Measurements from ENCODE around the gene CGRRF1. TPM values are rescaled to one million over a fixed set of nuclear protein-coding genes. Genes with fewer than 3 reads are reported as not detected.

The CGRRF1 gene
- polyA plus RNA-seq, 3 donors = 24.9 to 30.0 (median 29.5) TPM

DNA sequence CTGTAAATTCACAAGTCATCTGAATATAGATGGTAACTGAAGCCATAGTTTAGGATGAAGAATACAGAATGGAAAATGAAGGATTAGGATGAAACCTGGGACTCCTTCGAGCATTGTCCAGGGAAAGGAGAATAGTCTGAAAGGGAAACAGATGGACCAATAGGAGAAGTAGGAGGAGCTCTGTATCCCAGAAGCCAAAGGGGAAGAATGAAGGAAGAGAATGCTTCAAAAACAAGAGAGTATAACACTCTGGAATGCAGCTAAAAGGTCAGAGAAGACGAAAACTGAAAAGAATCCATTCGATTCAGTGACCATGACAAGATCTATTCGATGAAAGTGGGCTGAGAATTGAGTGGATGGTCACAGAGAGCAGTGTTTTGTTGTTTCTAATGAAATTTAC, 21.9 kb upstream of the CGRRF1 start:
- DNase-seq = no peak

DNA sequence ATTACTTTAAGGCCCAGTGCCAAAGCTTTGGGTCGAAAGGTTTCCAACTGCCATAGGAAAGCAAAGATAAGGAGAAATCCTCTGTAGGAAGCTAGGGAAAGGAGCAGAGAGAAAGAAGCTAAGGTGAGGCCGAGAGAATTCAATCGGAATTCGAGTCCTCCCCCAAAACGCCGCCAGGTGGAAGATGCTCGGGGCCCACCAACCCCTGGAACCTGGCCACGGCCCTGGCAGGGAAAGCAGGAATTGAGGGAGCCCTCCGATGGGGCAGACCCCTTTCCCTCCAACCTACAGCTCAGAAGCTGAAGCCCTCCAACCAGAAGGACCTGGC, 21.4 kb upstream of the CGRRF1 start:
- DNase-seq = no peak

DNA sequence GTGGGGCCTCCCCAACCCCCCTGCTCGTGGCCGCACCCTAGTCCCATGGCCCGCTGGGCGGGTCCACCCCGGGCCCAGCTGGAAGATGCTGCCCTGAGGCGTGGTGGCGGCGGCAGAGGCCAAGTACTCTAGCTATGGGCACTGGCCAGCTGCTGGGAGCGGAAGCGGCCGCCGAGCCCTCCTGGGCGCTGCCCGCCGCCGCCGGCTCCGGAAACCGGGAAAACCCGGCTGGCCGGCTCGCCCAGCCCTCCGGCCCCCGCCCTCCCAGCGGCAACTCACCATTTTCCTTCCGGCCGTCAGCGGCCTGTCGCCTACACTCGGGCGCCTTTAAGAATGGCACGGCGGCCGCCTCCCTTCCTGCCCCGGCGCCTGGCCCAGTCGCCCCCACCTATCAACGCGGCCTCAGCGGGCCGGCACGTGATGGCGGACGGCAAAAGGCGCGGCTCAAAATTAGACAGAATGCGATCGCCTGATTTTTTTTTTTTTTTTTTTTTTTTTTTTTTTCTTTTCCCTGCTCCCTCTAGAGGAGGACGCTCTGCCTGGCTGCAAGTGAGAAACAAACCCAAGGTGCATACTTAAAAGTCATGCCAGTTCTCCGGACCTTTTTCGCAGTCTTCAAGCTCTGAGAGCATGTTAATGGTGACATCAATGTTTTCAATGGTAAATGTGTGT, 20.9 kb upstream of the CGRRF1 start, which contains the start of gene GMFB:
GMFB (minus strand) TSS at position 335 of the 672 bp plus-strand sequence; CDS start at position 282, 53 bp downstream.
- DNase-seq = peak; percentile 91

DNA sequence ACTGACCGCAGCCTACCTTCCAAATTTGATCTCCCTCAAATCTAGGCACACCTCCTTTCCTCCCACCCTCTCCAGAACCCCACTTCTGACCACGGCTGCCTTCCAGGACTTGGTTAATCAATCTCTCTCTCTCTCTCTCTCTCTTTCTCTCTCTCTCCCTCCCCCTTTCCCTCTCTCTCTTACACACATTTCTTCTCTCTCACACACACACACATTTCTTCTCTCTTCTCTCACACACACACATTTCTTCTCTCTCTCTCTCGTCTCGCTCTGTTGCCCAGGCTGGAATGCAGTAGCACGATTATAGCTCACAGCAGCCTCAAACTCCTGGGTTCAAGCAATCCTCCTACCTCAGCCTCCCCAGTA, 20.4 kb upstream of the CGRRF1 start:
- no peak for DNase-seq

DNA sequence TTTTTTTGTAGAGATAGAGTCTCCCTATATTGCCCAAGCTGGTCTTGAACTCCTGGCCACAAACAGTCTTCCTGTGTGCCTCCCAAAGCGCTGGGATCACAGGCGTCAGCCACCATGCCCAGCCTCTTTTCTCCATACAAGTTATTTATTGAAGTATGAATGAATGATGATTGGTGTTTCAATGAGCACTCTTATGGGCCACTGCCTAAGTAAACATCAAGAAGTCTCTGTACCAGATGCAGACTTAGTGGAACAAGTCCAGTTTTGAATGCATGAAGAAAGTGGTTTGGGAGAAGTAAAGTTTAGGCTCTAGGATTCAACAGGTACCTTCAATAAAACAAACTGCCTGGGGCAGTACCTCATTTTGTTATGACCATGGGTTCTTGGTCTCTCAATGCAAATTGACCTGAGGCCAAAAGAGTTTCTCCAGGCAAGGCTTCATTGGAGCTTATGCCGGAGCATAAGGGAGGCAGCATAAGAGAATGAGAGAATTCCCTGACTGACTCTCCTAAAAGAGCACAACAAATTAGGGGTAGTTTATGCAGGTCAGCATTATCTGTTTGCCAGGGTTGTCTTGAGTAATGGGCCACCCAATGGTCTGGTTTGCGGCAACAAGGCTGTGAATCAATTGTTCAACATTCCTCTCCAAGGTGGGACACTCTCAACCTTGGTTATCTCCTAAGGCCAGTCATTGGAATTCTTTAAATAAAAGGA, 19.8 kb upstream of the CGRRF1 start:
- no peak for DNase-seq

DNA sequence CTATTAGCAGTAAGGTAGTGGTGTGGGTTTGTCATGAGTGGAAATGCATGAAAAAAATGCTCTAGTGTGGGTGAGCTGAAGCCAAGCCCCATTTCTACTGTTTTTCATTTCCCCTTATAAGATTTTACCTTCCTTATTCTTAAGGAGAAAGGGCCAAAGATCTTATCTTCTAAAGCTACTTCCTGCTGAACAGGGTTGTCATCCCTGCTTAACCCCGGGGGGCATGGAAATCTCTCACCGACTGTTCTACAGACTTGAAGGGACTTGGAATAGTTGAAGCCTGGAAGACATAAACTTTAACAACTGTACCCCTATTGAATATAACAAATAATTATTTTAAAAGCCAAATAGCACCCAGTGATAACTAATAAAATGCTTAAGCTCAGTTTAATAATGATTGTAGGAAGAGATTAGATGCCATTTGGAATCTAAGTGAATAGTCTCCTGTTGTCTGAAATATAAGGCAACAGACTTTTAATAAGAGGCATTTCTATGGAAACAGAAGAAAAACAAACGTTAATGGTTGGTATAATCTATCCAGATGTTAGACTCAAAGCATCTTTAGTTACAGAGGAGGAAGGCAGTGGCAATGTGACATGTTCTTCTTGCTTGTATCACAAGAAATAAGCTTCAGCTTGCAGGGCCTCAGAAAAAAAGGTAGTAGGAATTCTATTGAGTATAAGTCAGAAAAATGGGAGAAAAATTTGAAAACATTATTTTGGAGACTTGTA, 19.1 kb upstream of the CGRRF1 start:
- DNase-seq = no peak

DNA sequence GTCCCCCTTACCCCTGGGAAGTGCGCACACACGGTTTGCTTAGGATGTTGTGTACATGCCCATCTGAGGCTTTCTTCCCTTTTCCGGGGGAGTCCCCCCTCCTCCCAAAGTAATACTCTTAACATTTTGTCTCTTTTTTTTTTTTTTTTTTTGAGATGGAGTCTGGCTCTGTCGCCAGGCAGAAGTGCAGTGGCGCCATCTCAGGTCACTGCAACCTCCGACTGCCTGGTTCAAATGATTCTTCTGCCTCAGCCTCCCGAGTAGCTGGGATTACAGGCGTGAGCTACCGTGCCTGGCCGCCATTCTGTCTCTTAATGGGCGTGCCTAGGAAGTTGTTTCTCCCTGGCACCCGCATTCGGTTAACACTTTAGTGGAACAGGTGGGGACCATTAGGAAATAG, 16.4 kb upstream of the CGRRF1 start:
- no peak for DNase-seq

DNA sequence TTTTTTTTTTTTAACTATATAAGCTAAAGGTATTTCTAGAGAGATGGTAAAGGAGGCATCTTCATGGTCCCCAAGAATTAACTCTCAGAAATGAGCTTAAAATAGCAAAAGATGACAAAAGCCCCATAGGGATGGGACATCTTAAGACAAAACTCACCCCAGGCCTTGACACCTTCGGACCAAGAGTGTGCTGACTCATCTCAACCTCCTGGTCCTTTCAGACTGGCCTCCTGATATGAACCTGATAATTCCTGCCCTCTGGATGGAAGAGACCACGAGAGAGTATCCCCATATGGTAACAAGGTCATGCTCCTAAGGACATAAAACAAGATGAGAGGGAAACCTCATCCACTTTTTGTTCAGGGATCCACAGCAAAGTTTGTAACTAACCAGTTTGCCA, 12.5 kb upstream of the CGRRF1 start:
- no peak for DNase-seq

DNA sequence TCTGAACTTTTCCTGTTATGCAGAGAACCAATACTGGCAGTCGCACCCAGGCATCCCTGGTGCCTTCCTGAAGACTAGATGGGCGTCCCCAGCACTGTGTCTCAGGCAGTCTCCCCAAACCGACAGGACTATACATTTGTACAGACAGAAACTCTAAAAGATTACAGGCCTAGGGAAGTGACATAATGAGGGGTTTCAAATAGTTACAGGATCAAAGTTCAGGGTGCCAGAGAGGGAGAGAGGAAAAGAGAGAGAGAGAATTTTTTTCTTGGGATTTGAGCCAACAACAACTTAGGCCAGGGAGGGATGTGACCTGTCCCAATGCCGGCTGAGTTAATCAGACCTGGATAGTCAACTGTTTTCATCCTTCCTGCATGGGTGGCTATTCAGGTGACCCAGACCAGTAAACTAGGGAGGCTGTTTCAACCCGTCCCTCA, 11.6 kb upstream of the CGRRF1 start:
- DNase-seq = no peak

DNA sequence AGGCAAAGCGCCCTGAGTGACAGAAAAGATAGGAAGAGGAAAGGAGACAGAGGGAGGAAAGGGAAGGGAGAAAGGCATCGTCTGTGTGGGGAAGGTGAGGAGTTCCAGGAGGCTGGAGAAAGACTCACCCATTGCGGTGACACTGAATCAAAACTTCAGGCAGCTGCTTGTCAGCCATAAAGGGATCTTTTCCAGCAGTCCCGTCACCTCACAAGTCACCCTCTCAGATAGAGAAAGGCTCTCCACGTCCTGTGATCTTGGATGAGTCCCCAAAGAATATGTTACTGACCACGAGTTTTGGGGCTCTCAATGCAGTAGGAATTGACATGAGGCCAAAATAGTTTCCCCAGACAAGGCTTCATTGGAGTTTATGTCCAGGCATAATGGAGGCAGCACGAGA, 11.1 kb upstream of the CGRRF1 start:
- DNase-seq = no peak

DNA sequence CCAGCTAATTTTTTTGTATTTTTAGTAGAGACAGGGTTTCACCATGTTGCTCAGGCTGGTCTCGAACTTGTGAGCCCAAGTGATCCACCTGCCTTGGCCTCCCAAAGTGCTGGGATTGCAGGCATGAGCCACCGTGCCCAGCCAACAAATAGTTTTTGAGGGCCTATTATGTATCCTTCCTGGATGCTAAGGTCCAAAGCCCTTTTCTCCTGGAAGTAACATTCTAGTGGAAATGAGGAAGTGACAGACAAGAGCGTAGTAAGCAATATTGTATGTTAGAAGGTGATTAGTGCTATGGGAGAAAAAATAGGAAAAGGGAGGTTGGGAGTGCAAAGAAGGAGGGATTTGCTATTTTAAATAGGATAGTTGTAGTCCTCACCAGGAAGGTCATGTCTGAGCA, 9.0 kb upstream of the CGRRF1 start:
- no peak for DNase-seq

DNA sequence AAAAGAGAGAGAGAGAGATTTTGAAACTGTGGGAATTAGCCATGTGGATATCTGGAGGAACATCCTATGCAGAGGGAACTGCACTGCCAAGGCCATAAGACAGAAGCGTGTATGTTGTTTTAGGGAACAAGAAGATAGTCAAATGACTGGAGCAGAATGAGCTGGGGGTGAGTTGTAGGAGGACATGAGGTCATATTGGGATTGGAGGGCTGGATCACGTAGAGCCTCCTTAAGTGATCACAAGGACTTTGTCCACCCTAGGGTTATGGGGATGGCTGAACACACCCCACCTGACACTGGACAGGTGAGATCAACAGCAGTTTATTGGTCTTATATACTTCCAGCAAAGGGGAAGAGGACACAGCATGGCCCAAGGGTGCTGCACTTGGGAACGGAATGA, 8.2 kb upstream of the CGRRF1 start:
- DNase-seq = no peak

DNA sequence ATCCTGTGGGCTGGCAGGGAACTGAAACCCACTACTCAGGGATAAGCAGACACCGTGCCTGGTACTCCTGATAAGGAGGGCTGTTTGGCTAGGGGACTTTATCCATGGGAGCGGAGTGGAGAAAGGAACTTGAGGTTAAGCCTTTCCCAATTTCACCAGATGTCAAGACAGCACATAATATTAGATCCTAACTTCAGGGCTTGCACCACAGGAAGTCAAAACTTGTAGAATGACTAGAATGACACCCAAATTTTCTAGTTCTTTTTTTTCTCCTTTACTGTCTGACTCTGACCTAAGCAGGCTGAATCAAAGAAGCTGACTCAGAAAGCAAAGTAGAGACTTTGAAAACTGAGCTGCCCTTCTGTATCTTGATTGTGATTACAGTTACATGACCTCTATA, 7.1 kb upstream of the CGRRF1 start:
- DNase-seq = no peak

DNA sequence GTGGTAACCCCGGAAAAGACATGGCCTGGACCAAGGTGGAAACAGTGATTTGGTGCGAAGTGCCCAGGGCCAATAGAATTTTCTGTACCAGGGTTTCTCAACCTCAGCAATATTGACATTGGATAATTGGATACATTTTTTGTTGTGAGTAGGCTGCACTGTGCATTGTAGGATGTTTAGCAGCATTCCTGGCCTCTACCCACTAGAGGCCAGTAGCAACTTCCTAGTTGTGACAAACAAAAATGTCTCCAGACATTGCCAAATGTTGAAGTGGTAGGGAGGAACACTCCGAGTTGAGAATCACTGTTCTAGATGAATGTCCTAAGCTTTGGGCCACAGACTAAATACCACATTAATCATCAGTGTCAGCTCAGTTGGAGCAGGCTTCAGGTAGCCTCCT, 6.2 kb upstream of the CGRRF1 start:
- DNase-seq = no peak

DNA sequence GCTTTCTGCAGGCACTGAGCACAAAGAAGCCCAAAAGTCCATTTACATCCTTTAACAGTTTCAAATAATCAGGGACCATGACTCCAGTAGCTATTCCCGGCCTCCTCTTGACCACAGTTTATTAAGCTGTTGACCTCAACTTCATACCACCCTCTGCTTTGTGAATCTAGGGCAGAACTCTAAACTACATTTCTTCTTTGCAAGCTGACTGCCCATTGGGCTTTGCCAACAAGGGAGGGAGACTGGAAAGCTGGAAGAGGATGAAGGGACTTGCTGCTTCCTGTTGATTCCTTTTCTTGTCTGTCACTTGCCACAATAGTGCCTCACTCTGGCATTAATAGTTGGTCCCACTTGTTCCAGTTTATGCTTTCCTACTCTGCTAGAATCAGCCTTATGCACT, 2.7 kb downstream of the CGRRF1 start:
- DNase-seq = no peak

DNA sequence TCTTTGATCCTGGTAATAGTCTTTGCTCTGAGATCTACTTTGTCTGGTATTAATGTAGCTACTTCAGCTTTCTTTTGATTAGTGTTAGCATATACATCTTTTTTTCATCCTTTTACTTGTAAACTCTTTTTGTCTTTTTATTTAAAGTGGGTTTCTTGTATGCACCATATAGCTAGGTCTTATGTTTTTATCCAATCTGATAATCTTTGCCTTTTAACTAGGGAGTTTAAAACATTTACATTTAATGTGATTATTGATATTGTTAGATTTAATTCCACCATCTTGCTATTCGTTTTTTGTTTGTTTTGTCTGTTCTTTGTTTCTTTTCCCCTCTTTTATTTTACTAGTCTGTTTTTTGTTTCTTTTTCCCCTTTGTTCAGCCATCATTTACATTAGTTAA, 6.0 kb downstream of the CGRRF1 start:
- no peak for DNase-seq

DNA sequence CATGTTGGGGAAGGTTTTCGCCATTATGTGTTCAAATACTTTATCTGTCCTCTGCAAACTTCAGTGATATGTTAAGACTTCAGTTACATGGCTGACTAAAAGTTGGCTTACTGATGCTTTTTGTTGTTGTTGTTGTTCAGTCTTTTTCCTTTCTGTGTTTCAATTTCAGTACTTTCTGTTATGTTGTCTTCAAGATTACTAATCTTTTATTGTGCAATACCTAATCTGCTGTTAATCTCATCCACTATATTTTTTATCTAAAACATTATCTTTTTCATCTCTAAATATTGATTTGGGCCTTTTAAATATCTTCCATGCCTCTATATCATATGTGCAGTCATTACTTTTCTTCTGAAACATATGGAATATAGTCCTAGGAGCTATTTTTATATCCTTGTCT, 7.0 kb downstream of the CGRRF1 start:
- DNase-seq = no peak

DNA sequence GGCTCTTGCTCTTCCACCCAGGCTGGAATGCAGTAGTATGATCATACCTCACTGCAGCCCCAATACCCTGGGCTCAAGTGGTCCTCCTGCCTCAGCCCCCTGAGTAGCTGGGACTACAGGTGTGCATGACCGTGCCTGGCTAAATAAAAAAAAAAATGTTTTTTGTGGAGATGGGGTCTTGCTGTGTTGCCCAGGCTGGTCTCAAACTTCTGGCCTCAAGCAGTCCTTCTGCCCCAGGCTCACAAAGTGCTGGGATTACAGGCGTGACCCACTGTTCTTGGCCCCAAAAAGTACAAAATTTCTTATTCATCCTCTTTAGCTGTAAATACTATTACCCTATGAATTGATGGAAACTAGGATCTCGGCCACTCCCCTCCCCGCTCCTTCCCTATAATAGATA, 14.7 kb downstream of the CGRRF1 start:
- no peak for DNase-seq

DNA sequence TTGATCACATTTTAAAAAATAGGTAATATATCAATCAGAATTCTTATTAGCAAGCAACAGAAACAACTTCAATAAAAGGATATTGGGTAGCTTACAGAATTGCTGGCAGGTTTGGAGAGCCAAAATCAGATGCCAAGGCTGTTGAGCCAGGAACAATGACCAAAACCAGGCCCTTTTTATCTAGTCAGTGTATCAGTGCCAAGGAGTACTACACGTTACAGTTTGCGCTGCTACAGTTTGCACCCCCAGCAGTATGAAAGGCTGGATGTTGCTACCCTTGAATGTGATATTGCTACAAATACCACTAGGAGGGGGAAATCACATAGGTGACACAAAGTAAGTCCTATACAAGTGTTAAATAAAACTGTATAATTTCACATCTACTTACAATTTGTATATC, 19.3 kb downstream of the CGRRF1 start:
- no peak for DNase-seq

DNA sequence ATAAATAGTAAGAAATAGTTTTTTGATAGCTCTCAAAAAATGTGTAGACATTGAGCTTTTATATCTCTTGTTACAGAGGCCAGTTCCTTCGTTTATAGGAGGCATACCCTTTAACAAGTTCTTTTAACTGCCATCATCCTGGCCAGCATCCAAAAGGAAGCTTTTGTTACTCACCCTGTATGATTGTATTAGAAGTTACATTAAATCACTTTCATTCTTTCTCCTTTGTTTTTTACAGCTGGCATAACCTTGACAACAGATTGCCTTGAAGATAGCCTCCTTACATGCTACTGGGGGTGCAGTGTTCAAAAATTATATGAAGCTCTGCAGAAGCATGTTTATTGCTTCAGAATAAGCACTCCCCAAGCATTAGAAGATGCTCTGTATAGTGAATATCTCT, 20.1 kb downstream of the CGRRF1 start:
- DNase-seq = no peak

DNA sequence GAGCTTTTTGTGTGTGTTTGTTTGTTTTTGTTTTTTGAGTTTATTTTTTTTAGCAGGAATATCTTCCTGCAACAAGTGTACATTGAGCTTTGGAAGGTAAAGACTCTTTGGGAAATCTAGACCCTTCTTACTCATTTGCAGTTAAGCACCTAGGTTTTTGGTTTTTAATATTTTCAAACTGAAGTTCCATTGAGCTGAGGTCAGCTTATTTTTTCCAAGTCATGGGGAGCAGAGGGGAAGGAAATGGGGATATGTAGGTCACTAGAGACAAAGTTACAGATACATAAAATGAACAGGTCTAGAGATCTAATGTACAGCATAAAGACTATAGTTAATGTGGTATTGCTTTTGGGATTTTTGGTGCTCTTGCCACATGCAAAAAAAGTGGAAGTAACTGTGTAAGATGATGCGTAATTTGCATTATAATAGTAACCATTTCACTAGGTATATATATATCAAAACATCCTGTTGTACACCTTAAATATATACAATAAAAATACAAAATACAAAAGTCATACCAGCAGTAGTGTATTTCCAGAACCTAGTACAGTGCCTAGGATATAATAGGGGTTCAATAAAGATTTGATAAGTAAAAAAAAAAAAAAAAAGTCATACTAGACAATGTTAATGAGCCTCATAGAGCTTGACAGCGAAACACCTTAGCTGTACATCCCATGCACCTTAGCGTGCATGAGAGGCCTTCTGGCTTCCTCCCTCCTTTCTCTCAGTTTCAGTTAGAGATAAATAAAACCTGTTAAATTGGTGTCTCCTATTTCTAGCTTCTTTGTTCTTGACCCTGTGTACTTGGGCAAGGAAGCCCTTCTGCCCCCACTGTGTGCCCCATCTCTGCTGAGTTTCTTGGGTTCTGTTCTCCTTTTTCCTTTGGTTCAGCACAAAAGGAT, 22.7 kb downstream of the CGRRF1 start:
- DNase-seq = no peak

DNA sequence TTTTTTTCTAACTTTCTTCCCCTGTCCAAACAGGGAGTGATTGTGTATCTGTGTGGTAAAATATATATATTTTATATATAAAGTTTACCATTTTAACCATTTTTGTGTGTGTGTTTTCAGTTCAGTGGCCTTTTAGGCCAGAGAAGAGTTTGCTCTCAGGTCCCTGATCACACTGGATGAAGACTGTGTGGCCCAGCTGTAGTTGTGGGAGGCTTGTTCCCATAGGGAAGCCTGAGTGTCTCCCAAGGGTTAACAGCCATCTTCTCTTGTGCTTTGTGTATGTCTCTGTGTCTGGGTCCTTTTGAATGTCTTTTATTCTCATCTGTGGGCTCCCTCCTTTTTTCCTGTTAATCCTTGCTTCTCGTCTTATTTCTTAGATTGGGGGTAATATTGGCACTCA, 23.4 kb downstream of the CGRRF1 start:
- DNase-seq = no peak

Data from renal pelvis (tissue), 4 donors.